Erythroblast (primary cell): ENCODE data around the gene QARS1.

Experiments
- GATA1 ChIP-seq: IDR thresholded peaks from 2 replicates; pipeline ENCODE4 v1.6.1; 2011; ENCODE audit warnings: low read depth, mild to moderate bottlenecking, control low read depth, low read length, moderate library complexity
- POLR2A ChIP-seq: IDR thresholded peaks from 2 replicates; pipeline ENCODE4 v1.6.1; 2011; ENCODE audit warnings: mild to moderate bottlenecking, low read length

- TF ChIP-seq POLR2A (no peak), GATA1 (no peak)
These were observed 27.0 kb upstream of the QARS1 start for GRCh38 chr3:49131576-49131975.
